CD1c-positive myeloid dendritic cell (primary cell): ENCODE data around the gene BBLN.

Experiments
- DNase-seq: peaks from one replicate; pipeline ENCODE4 v3.0.0-alpha.2; 2016; ENCODE audit errors: extremely low spot score

Gene BBLN

GRCh38 chr9:128145536-128145935 is 14.5 kb upstream of the BBLN start:
- DNase-seq: no peak

GRCh38 chr9:128145951-128146351 is 14.1 kb upstream of the BBLN start:
- no peak for DNase-seq

- no peak for DNase-seq
Observed at GRCh38 chr9:128146591-128147120, 13.4 kb upstream of the BBLN start.

- no peak for DNase-seq
Observed at GRCh38 chr9:128148509-128149000, 11.5 kb upstream of the BBLN start.

- no peak for DNase-seq
Observed at GRCh38 chr9:128149001-128149701, 10.9 kb upstream of the BBLN start, which contains the start of gene LCN2. Gene LCN2, plus strand, starts transcription at chr9:128149453. Its CDS starts 73 bp downstream, at chr9:128149526.

GRCh38 chr9:128149951-128150593 is 10.0 kb upstream of the BBLN start:
- DNase-seq: no peak

- peak; percentile 18 for DNase-seq
Observed at GRCh38 chr9:128150594-128151308, 9.3 kb upstream of the BBLN start.

GRCh38 chr9:128151309-128152132 is 8.5 kb upstream of the BBLN start:
- no peak for DNase-seq

GRCh38 chr9:128152133-128153059 is 7.7 kb upstream of the BBLN start:
- DNase-seq: no peak

GRCh38 chr9:128153060-128153946 is 6.8 kb upstream of the BBLN start:
- no peak for DNase-seq

GRCh38 chr9:128153947-128154695 is 5.9 kb upstream of the BBLN start:
- no peak for DNase-seq

GRCh38 chr9:128155736-128156500 is 4.1 kb upstream of the BBLN start:
- no peak for DNase-seq

GRCh38 chr9:128159522-128159783 is 612 bp upstream of the BBLN start:
- DNase-seq: peak; percentile 68

GRCh38 chr9:128160603-128160987 is 530 bp downstream of the BBLN start:
- peak; percentile 54 for DNase-seq

GRCh38 chr9:128161215-128161902 is 1.3 kb downstream of the BBLN start:
- no peak for DNase-seq

- no peak for DNase-seq
Observed at GRCh38 chr9:128162215-128163026, 2.4 kb downstream of the BBLN start.
